Peyer's patch (tissue), 4 donors: ENCODE data around the gene CNFN. TPM values are rescaled to one million over a fixed set of nuclear protein-coding genes. Genes with fewer than 3 reads are reported as not detected.

Source experiments
- DNase-seq, 3 donors: peaks; one replicate each; pipeline ENCODE4 v3.0.0-alpha.2; 2017 to 2019
- H3K27ac ChIP-seq, 4 donors: fragments of 200-600 bp; sonication (generic); one replicate each; pipeline ENCODE4 v1.5.1; 2016 to 2019
- H3K27me3 ChIP-seq, 2 donors: fragments of 200-600 bp; sonication (generic); one replicate each; pipeline ENCODE4 v1.5.1; 2019
- H3K36me3 ChIP-seq, 3 donors: fragments of 200-600 bp; sonication (generic); one replicate each; pipeline ENCODE4 v1.5.1; 2016 to 2019
- H3K4me1 ChIP-seq, 4 donors: fragments of 200-600 bp; sonication (generic); one replicate each; pipeline ENCODE4 v1.5.1; 2016 to 2019
- H3K4me3 ChIP-seq, 4 donors: fragments of 200-600 bp; sonication (generic); 1 replicate in 3 of 4; 2 replicates in 1 of 4; pipeline ENCODE4 v1.5.1; 2016 to 2019; ENCODE audit warnings: mild to moderate bottlenecking in 1 of 4
- H3K9me3 ChIP-seq, 4 donors: fragments of 200-600 bp; sonication (generic); one replicate each; pipeline ENCODE4 v1.5.1; 2016 to 2019; ENCODE audit warnings: mild to moderate bottlenecking in 1 of 4
- POLR2A ChIP-seq, 2 donors: fragments of 450-650 bp; IDR thresholded peaks; one replicate each; pipeline ENCODE4 v1.5.1; 2017; ENCODE audit warnings: antibody characterized with exemption in 2 of 2, mild to moderate bottlenecking in 2 of 2, moderate library complexity in 2 of 2
- total RNA-seq, 4 donors: library from RNA; depleted of rRNA; stranded (reverse); fragments of >200 nt; gene quantifications; one replicate each; pipeline ENCODE4 v1.1.0, GENCODE V29; 2016
- TF ChIP-seq, protein P1 (sequence below), 6 experiments: fragments of 450-650 bp in 4 of 6; fragments of 200-600 bp in 2 of 6; sonication (generic) in 1 of 6; IDR thresholded peaks; one replicate each; pipeline ENCODE4 v1.5.1; 2017 to 2019; ENCODE audit warnings: antibody characterized with exemption in 6 of 6, mild to moderate bottlenecking in 3 of 6, moderate library complexity in 1 of 6

Gene CNFN
- total RNA-seq, 4 donors from 2014 or later, result 3.8 TPM; not detected in 3

GRCh38 chr19:42420055-42420544 lies 30.0 kb upstream of the CNFN start:
- H3K27me3 ChIP-seq, result no peaks in the 10 kb centered on the region
- H3K9me3 ChIP-seq, result no peaks in the 10 kb centered on the region
- H3K27ac ChIP-seq, result peak overlapping the region in 1 of 4 donors; percentile 51
- TF ChIP-seq POLR2A (IDR thresholded peaks at IDR 0.05), result no peak
- TF ChIP-seq, protein P1, sequence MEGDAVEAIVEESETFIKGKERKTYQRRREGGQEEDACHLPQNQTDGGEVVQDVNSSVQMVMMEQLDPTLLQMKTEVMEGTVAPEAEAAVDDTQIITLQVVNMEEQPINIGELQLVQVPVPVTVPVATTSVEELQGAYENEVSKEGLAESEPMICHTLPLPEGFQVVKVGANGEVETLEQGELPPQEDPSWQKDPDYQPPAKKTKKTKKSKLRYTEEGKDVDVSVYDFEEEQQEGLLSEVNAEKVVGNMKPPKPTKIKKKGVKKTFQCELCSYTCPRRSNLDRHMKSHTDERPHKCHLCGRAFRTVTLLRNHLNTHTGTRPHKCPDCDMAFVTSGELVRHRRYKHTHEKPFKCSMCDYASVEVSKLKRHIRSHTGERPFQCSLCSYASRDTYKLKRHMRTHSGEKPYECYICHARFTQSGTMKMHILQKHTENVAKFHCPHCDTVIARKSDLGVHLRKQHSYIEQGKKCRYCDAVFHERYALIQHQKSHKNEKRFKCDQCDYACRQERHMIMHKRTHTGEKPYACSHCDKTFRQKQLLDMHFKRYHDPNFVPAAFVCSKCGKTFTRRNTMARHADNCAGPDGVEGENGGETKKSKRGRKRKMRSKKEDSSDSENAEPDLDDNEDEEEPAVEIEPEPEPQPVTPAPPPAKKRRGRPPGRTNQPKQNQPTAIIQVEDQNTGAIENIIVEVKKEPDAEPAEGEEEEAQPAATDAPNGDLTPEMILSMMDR (IDR thresholded peaks at IDR 0.05), result peak; percentile 68 to 89 (median 78)
- H3K4me1 ChIP-seq, result peaks cover 0 to 37% (median 14%) of the 10 kb centered on the region in 4 donors
- peak; percentile 71 to 88 (median 77) for DNase-seq
- H3K36me3 ChIP-seq, result peaks cover 0 to 8% (median 0%) of the 10 kb centered on the region in 3 donors
- no peak overlapping the region for H3K4me3 ChIP-seq

DNA sequence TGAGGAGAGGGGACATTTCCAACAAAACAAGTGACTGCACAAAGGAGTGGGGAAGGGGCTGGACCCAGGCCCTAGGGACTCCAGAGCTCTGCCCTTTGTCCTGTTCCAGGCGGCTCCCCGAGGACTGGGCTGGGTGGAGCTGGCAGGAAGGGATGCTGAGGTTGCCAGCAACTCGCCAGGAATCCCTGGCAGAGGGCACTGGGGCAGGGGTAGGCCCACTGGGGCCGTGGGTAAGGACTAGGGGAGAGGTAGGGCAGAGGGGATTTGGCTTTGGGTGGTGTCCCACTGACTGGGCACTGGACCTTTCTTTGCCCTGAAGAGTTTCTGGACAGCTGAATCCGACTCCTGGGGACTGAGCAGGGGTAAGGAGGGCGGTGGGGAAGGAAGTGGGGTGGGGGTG lies 29.2 kb upstream of the CNFN start:
- Histone ChIP-seq H3K9me3 (no peaks in the 10 kb centered on the region), H3K4me3 (no peak overlapping the region), H3K27me3 (no peaks in the 10 kb centered on the region), H3K4me1 (peaks cover 0 to 35% (median 13%) of the 10 kb centered on the region in 4 donors), H3K27ac (no peak overlapping the region), H3K36me3 (peaks cover 0 to 10% (median 0%) of the 10 kb centered on the region in 3 donors)
- DNase-seq, result no peak
- TF ChIP-seq POLR2A (IDR thresholded peaks at IDR 0.05), result no peak
- TF ChIP-seq, protein P1 (IDR thresholded peaks at IDR 0.05), result no peak

DNA sequence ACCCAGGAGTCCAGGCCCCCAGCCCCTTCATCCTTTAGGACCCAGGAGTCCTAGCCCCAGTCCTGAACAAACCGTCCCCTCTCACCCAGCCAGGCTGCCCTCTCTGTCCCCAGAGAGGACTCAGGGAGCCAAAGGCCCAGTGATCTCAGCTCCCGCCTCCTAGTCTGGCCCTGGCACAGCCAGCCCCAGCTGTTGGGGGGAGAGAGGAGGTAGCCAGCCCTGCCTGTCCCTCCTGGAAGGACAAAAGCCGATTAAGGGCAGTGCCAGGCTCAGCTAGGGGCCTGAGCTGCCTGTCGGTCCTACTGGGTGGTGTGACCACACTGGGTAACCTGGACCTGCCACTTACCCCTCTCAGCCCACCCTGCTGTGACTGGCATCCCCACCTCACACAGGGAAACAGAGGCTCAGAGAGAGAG lies 22.6 kb upstream of the CNFN start:
- Histone ChIP-seq H3K27me3 (no peaks in the 10 kb centered on the region), H3K4me1 (no peaks in the 10 kb centered on the region), H3K36me3 (peaks cover 0 to 12% (median 0%) of the 10 kb centered on the region in 3 donors), H3K9me3 (no peaks in the 10 kb centered on the region), H3K27ac (no peak overlapping the region), H3K4me3 (no peak overlapping the region)
- no peak for DNase-seq
- TF ChIP-seq, protein P1 (IDR thresholded peaks at IDR 0.05), result no peak
- TF ChIP-seq POLR2A (IDR thresholded peaks at IDR 0.05), result no peak

DNA sequence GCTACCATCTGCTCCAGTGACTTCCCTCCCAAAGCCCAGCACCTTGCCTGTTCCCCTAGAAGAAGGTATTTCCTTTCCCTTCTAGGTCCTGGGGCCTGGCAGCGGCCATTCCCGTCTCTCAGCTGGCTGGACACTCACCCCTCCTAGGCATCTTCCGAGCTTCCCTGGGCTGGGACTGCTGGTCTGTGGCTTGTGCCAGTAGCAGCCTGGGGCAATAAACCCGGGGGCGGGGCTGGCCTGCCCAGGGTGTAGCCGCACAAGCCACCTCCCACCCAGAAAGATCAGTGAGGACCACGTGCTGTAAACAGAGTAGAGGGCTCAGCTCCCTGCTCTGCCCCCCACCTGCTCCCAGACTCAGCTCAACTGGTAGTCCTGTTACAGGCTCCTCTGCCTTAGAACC lies 22.1 kb upstream of the CNFN start:
- Histone ChIP-seq H3K27me3 (no peaks in the 10 kb centered on the region), H3K9me3 (no peaks in the 10 kb centered on the region), H3K4me1 (no peaks in the 10 kb centered on the region), H3K4me3 (no peak overlapping the region), H3K27ac (no peak overlapping the region), H3K36me3 (peaks cover 0 to 16% (median 0%) of the 10 kb centered on the region in 3 donors)
- TF ChIP-seq, protein P1 (IDR thresholded peaks at IDR 0.05), result no peak
- DNase-seq, result peak in 2 of 3 donors; percentile 62 to 73

GRCh38 chr19:42411581-42412178 lies 21.6 kb upstream of the CNFN start:
- H3K27ac ChIP-seq, result no peak overlapping the region
- H3K4me1 ChIP-seq, result no peaks in the 10 kb centered on the region
- no peaks in the 10 kb centered on the region for H3K9me3 ChIP-seq
- no peak for DNase-seq
- H3K4me3 ChIP-seq, result no peak overlapping the region
- no peaks in the 10 kb centered on the region for H3K27me3 ChIP-seq
- TF ChIP-seq POLR2A (IDR thresholded peaks at IDR 0.05), result no peak
- peaks cover 0 to 22% (median 0%) of the 10 kb centered on the region in 3 donors for H3K36me3 ChIP-seq

GRCh38 chr19:42410371-42410770 lies 20.3 kb upstream of the CNFN start:
- Histone ChIP-seq H3K4me1 (no peaks in the 10 kb centered on the region), H3K36me3 (peaks cover 0 to 22% (median 0%) of the 10 kb centered on the region in 3 donors), H3K27me3 (no peaks in the 10 kb centered on the region), H3K9me3 (no peaks in the 10 kb centered on the region), H3K4me3 (no peak overlapping the region), H3K27ac (no peak overlapping the region)
- no peak for DNase-seq
- TF ChIP-seq, protein P1 (IDR thresholded peaks at IDR 0.05), result no peak
